ENCODE measurements around the gene NHEJ1. TPM values are rescaled to one million over a fixed set of nuclear protein-coding genes. Genes with fewer than 3 reads are reported as not detected.

The NHEJ1 gene
- total and polyA plus RNA-seq, 4 donors = 8.4 to 21.1 (median 12.5) TPM

GRCh38 chr2:219035942-219036341 lies 124.7 kb downstream of the NHEJ1 start:
- no peak for DNase-seq
- WGBS, 2 donors = 72 to 95% methylated on average over 2 of the region's 2 CpGs
- no peak overlapping the region for H3K9ac ChIP-seq (ENCODE audit: insufficient read depth in 1 of 2, low read length in 2 of 2)
- no peak overlapping the region for H3K4me3 ChIP-seq
- H3K36me3 ChIP-seq (ENCODE audit: control insufficient read depth in 4 of 4, insufficient read depth in 4 of 4, low read length in 4 of 4) = no peaks in the 10 kb centered on the region
- no peaks in the 10 kb centered on the region for H3K4me1 ChIP-seq (ENCODE audit: control insufficient read depth in 5 of 5, insufficient read depth in 5 of 5, low read length in 5 of 5)
- TF ChIP-seq CTCF (IDR thresholded peaks at IDR 0.05; ENCODE audit: control extremely low read depth, extremely low read depth) = no peak
- ATAC-seq (ENCODE audit: insufficient read depth, low FRiP score) = no peak
- H3K9me3 ChIP-seq (ENCODE audit: control insufficient read depth in 4 of 4, insufficient read depth in 3 of 4, low read length in 3 of 4) = peaks cover 0 to 4% (median 0%) of the 10 kb centered on the region in 4 donors
- peaks cover 0 to 9% (median 4%) of the 10 kb centered on the region in 3 donors for H3K27me3 ChIP-seq (ENCODE audit: control insufficient read depth in 3 of 3, insufficient read depth in 3 of 3, low read length in 2 of 3)
- no peak overlapping the region for H3K27ac ChIP-seq (ENCODE audit: low read depth in 1 of 2, low read length in 1 of 2)

- Histone ChIP-seq H3K9ac (ENCODE audit: insufficient read depth in 1 of 2, low read length in 2 of 2) (no peak overlapping the region), H3K27ac (ENCODE audit: low read depth in 1 of 2, low read length in 1 of 2) (no peak overlapping the region), H3K4me3 (no peak overlapping the region), H3K27me3 (ENCODE audit: control insufficient read depth in 3 of 3, insufficient read depth in 3 of 3, low read length in 2 of 3) (peaks cover 0 to 3% (median 0%) of the 10 kb centered on the region in 3 donors), H3K36me3 (ENCODE audit: control insufficient read depth in 4 of 4, insufficient read depth in 4 of 4, low read length in 4 of 4) (no peaks in the 10 kb centered on the region), H3K9me3 (ENCODE audit: control insufficient read depth in 4 of 4, insufficient read depth in 3 of 4, low read length in 3 of 4) (peaks cover 0 to 2% (median 0%) of the 10 kb centered on the region in 4 donors), H3K4me1 (ENCODE audit: control insufficient read depth in 5 of 5, insufficient read depth in 5 of 5, low read length in 5 of 5) (no peaks in the 10 kb centered on the region)
- ATAC-seq (ENCODE audit: insufficient read depth, low FRiP score) = no peak
- no peak for TF ChIP-seq CTCF (IDR thresholded peaks at IDR 0.05; ENCODE audit: control extremely low read depth, extremely low read depth)
- WGBS, 2 donors = 57 to 68% methylated on average over 6 of the region's 6 CpGs
- DNase-seq = no peak
These were observed 125.8 kb downstream of the NHEJ1 start for GRCh38 chr2:219034823-219035222.

- no peak overlapping the region for H3K9ac ChIP-seq (ENCODE audit: insufficient read depth in 1 of 2, low read length in 2 of 2)
- ATAC-seq (ENCODE audit: insufficient read depth, low FRiP score) (no peak), DNase-seq (no peak)
- 81 to 85% methylated on average over 23 of the region's 23 CpGs for WGBS, 2 donors
- H3K4me3 ChIP-seq = no peak overlapping the region
- H3K27me3 ChIP-seq (ENCODE audit: control insufficient read depth in 3 of 3, insufficient read depth in 3 of 3, low read length in 2 of 3) = peaks cover 0 to 3% (median 0%) of the 10 kb centered on the region in 3 donors
- no peak overlapping the region for H3K27ac ChIP-seq (ENCODE audit: low read depth in 1 of 2, low read length in 1 of 2)
- H3K9me3 ChIP-seq (ENCODE audit: control insufficient read depth in 4 of 4, insufficient read depth in 3 of 4, low read length in 3 of 4) = no peaks in the 10 kb centered on the region
- no peaks in the 10 kb centered on the region for H3K4me1 ChIP-seq (ENCODE audit: control insufficient read depth in 5 of 5, insufficient read depth in 5 of 5, low read length in 5 of 5)
- H3K36me3 ChIP-seq (ENCODE audit: control insufficient read depth in 4 of 4, insufficient read depth in 4 of 4, low read length in 4 of 4) = no peaks in the 10 kb centered on the region
- no peak for TF ChIP-seq CTCF (IDR thresholded peaks at IDR 0.05; ENCODE audit: control extremely low read depth, extremely low read depth)
These were observed 128.4 kb downstream of the NHEJ1 start for GRCh38 chr2:219032051-219032745.

All from lung (tissue), 12 donors.